ENCODE data around the gene MARCHF5.
"Not testable (repeated sequence)": the region's sequence is repeated elsewhere in the genome, so short reads cannot be mapped to it uniquely, and the experiment has no call there.

The MARCHF5 gene

GRCh38 chr10:92393173-92393572, 102.2 kb downstream of the MARCHF5 start:
- DNase-seq, result not testable (repeated sequence)

DNA sequence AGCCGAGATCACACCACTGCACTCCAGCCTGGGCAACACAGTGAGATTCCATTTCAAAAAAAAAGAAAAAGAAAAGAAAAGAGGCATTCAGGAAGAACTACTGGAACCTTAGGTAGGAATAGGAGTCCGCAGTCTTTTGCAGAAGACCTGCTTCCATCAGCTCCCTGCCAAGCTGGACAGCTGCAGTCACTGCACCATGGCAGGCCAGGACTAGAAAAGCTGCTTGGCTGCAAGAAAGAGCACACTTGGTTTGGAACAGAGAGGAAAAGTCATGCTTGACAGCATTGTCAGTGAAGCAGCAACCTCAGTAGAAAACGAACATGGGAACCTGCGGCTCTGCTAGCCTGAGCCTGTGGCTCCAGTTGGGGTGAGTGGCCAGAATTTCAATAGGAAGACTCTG, 104.3 kb downstream of the MARCHF5 start:
- no peak for DNase-seq

DNA sequence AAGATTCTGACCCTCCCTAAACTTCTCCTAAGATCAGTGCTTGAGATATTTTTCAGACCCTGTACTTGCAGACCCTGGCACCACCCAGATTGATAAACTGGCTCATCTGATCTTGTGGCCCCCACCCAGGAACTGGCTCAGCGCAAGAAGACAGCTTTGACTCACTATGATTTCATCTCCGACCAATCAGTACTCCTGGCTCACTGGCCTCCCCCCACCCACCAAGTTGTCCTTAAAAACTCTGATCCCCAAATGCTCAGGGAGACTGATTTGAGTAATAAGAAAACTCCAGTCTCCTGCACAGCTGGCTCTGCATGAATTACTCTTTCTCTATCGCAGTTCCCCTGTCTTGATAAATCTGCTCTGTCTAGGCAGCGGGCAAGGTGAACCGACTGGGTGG, 111.3 kb downstream of the MARCHF5 start:
- DNase-seq, result not testable (repeated sequence)

All from CD4-positive, alpha-beta T cell treated with Interferon alpha-2 for 1 hour (primary cell).